Ammon's horn (tissue), 1 donor: Measurements from ENCODE around the gene CD84.
A peak's percentile ranks its signal among the peaks of the same experiment; 100 is the strongest.
"Not testable (repeated sequence)": the region's sequence is repeated elsewhere in the genome, so short reads cannot be mapped to it uniquely, and the experiment has no call there.

ENCODE experiments used
- DNase-seq: peaks from one replicate; pipeline ENCODE4 v3.0.0-alpha.2; 2016; ENCODE audit warnings: low spot score

CD84 gene, protein sequence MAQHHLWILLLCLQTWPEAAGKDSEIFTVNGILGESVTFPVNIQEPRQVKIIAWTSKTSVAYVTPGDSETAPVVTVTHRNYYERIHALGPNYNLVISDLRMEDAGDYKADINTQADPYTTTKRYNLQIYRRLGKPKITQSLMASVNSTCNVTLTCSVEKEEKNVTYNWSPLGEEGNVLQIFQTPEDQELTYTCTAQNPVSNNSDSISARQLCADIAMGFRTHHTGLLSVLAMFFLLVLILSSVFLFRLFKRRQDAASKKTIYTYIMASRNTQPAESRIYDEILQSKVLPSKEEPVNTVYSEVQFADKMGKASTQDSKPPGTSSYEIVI

GRCh38 chr1:160579216-160579701 is at the start of gene CD84:
Gene CD84 (minus strand): TSS chr1:160579496. CDS start chr1:160579437, 59 bp downstream.
- no peak for DNase-seq

GRCh38 chr1:160628799-160629263 is 49.5 kb upstream of the CD84 start:
- no peak for DNase-seq

DNA sequence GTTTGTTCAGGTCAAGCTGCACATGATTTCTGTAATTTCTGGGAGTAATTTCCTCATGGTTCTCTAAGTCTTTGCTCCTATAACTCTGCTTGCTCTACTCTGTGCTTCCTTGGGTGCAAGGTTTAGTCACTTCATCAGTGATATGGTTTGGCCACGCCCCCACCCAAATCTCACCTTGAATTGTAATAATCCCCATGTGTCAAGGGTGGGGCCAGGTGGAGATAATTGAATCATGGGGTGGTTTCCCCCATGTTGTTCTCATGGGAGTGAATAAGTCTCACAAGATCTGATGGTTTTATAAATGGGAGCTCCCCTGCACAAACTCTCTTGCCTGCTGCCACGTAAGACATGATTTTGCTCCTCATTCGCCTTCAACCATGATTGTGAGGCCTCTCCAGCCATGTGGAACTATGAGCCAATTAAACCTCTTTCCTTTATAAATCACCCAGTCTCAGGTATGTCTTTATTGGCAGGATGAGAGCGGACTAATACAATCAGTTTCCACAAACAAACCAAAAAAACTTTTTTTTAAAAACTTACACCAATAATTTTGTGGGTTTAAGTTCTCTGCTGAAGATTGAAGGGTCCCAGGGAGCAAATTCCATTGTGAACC is 48.5 kb upstream of the CD84 start:
- DNase-seq: not testable (repeated sequence)

DNA sequence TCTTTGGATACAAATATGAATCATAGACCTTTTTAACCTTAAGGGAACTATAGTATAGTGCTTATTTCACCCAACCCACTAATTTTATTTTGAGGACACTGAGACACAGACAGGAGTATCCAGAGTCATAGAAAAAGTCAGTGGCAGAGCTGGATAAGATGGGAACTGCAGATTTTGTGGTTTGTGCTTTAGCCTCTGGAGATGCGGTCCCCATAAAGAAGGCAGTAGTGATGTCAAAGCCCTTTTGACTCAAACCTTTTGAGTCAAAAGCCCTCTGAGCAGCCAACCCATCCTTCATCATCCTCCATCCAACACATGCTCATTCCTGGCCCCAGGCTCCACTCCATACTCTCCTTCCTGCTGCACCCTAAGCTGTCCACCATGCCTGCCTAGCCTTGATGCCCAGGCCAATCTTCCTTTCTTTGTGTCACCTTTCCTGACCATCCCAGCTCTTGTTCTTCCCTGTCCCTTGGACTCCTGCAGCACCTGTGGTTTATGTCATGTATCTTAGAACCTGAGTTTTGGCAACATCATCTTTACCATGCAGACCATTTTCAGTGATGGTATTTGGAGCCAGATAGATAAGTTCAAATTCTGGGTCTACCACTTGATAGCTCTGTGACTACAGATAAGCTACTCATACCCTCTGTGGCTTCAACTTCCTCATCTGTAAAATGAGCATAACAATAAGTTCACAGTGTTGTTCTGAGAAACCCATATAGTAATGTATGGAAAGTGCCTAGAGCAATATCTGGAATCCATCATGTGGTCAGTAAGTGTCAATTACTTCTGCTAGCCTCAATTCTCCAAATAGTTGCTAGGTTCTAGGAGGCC is 47.4 kb upstream of the CD84 start:
- DNase-seq: no peak

DNA sequence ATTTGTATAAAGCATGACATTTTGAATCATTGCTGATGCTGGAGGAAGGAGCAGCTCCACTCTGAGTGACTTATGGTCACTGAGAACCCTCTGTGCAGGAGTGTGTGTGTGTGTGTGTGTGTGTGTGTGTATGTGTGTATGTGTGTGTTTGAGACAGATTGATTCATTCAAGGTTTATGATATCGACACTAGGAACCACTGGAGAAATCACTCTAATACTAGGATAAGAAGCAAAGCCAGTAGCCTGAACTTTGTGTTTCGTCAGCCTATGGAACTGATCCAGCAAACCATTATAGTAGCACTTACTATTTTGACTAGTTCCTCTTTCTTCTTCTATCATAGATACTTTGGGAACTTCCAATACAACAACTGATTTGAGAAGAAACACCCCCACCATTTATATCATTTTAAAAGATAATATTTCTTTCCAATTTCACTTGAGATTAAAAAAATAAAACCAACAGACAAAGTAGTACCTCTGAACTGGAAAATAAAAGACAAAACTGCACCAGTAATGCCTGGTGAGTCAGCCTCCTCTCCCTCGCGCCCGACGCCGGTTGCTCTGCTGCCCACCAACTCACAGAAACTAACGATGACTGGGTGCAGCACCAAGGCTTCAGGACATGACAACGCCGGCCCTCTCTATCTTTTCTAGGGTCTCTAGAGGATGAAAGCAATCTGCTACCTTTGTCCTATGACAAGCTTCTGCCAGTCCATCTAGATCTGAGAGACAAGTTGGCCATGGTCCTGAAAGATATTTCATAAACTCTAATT is 46.6 kb upstream of the CD84 start:
- peak; percentile 29 for DNase-seq

GRCh38 chr1:160625321-160625720 is 46.0 kb upstream of the CD84 start:
- no peak for DNase-seq

DNA sequence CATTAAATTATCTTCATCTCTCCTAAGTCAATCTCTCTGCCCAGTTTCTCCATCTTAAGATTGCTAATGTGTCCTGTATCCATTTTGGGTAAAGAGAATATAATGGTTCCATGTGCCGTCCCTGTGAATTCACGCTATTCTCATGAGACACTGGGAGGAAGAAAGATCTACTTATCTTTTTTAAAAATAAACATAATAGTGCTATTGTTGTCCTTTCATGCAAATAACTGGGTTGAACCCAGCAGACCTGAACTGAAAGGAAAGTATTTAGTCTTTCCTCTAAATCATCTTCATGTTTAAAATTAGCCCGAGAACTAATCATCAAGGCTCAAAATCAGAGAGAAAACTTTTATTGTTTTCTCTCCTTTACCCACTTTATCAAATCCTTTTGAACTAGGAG is 45.2 kb upstream of the CD84 start:
- DNase-seq: no peak

DNA sequence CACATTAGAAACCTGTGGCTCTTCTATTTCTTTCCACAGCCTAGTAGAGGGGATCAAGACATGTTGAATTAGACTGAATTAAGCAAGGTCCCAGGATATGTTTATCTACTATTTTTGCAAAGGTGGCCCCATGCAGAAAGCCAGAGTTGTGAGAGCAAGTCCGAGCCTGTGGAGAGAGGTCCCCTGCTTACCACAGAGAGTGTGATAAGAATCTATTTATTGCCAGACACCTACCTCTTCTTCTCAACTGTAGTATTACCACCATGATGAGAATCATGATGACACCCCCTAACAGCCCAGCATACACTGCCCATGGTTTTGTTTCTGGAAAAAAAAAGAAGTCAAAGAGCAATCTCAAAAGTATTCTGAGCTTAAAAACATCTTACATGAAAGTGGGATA is 44.6 kb upstream of the CD84 start:
- DNase-seq: no peak

GRCh38 chr1:160623227-160623633 is 43.9 kb upstream of the CD84 start:
- no peak for DNase-seq

DNA sequence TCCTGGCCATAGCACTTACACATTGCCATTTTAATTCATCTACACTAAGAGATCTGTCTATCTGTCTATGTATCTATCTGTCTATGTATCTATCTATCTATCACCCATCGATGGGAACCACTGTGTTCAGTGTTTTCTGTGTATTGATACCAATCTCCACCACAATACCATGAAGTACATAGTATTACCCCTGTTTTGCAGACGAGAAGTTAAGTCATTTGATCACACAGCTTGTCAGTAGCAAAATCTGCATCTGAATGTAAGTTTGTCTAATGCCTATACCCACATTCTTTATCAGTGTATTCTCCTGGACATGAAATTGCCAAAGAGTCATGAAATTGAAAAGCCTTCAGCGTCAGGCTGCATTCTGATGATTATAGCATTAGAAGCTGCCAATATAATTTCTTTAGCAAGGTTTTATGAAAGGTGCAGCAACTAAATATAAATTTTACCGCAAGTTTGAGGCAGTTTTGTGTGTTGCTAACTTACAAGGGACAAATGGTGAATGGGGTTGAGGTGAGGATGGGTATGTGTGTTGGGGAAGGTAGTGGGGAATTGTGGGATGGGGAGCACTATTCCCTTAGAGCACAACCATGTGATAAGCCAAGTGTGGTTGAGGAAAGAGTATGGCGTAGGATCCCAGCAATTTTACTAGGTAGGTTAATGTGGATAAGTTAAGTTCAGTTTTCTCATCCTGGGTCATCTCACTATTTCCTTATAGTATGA is 43.4 kb upstream of the CD84 start:
- DNase-seq: no peak

DNA sequence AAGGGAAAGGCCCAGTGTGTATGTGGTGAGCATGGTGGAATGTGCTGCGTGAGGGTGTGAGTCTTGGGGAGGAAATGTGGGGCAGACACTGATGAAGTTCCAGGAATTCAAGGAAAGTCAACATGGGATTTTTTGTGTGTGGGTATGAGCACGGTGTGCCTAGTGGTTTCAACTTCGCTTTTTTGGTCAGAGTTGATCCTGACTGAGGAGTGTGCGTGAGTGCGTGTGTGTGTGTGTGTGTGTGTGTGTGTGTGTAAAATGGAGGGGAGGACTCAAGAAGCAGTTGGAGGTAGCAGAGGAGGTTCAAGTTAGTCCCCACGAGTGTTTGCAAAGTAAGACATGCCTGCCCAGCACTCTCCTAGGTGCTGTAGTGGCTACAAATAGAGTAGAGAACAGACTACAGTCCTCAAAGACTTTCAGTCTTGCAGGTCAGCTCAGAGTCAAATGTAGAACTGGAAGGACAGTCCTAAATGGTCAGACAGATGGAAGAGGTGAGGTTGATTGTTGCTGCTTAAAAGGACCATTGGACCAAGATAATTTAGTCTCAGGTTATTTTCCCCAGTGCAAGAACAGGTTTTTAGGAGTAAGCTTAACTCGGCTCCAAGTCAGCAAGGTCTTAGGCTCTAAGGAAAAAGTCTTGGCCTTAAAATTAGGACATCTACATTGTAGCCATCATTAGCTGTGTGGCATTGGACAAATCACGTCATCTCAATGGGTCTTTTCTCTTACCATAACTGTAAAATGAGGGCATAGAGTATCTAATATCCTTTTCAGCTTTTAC is 42.5 kb upstream of the CD84 start:
- no peak for DNase-seq

GRCh38 chr1:160620942-160621632 is 41.8 kb upstream of the CD84 start:
- DNase-seq: no peak

DNA sequence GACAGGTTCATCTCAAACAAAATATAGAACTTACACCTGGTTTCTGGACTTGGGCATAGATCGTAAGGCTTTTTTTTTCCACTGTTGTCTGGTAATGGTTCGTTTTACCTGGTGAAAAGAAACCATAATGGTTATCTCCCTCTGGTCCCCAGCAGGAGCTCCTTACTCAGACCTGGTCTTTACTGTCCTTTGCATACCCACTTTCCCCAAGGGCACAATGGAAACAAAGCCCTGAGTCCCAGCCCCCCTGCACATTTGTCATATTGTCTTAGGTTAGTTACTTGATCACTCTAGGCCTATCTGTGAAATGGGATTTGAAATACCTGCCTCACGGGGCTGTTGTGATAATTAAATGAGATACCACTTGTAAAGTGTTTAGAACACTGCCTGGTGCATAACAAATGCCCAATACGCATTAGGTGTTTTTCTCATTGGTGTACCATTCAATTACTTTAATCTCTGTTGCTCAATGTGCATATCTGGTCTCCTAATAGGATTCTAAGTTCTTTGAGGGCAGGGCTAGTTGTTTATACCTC is 40.5 kb upstream of the CD84 start:
- no peak for DNase-seq

DNA sequence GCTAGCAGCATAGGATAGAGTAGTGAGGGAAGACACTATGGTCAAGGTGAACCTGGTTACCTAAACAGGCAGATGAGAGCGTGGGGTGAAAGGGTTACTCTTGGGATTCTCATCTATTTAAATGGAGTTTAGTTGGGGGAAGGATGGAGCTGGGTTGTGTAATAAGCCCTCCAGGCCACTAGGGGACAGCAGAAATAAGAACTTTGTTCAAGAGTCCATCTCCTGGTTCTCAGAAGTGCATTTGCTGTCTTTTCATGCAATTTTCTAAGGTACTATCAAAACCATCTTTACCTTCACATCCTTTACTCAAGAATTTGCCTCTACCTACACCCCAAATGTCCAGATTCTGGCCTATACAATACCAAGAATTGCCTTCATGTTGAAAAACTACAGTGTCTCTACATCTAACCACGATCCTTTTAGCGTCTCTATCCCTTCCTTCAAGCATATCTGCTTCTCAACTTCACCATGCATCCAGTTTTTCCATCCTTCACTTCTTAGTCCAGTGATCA is 39.5 kb upstream of the CD84 start:
- DNase-seq: no peak

DNA sequence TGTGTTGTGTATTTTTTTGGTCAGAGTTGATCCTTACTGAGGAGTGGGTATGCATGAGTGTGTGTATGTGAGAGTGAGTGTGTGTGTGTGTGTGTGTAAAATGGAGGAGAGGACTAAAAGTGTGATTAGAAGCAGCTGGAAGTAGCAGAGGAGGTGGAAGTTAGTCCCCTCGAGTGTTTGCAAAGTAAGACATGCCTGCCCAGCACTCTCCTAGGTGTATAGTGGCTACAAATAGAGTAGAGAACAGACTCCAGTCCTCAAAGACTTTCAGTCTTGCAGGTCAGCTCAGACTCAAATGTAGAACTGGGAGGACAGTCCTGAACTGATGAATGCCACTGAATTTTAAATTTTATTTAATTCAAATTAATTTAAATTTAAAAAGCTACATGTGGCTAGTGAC is 39.0 kb upstream of the CD84 start:
- DNase-seq: no peak

- no peak for DNase-seq
Observed at GRCh38 chr1:160615660-160616059, 36.4 kb upstream of the CD84 start.

GRCh38 chr1:160614410-160614809 is 35.1 kb upstream of the CD84 start:
- DNase-seq: no peak

DNA sequence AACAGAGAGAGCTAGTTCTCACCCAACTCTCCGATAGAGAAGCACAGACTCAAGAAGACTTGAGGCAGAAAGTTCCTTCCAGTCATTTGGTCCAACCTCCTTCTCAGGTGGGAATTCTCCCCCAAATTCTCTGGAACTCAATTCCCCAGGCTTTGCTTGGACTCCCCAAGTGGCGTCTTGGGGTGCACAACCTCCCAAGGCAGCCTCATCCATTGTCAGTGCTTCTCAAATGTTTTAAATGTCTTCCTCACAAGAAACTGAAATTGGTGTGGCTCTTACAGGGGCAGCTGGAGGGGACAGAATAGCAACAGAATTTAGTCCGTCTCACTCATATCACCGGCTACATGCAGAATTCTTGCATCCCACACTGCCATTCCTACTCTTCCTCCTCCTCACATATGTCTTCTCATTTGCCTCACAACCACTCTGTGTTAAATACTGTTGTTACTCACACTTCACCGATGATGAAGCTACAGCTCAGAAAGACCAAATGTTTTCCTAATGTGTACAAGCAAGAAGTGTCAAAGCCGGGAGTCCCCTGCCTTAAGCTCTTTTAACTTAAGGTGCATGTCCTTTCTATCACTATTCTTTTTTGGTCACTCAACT is 33.4 kb upstream of the CD84 start:
- peak; percentile 65 for DNase-seq
